OCI-LY1 (cell line): ENCODE results near the gene DAZAP1.

Experiments used
- CTCF ChIP-seq: fragments of 200-600 bp; sonication (generic), shearing (Covaris generic); IDR thresholded peaks from 2 replicates; pipeline ENCODE4 v1.5.1; 2017; ENCODE audit warnings: mild to moderate bottlenecking, antibody characterized with exemption, low read length, moderate library complexity, mixed read lengths
- EZH2 ChIP-seq: fragments of 200-600 bp; sonication (generic), shearing (Covaris generic); IDR thresholded peaks from 2 replicates; pipeline ENCODE4 v1.8.0; 2017; ENCODE audit warnings: borderline replicate concordance, mixed run types, mild to moderate bottlenecking, antibody characterized with exemption, low read length, moderate library complexity, mixed read lengths

GRCh38 chr19:1449467-1450442 lies 42.4 kb downstream of the DAZAP1 start, which contains the start of gene APC2:
- TF ChIP-seq CTCF (no peak), EZH2 (no peak)
